ENCODE data around the gene STIP1. TPM values are rescaled to one million over a fixed set of nuclear protein-coding genes. Genes with fewer than 3 reads are reported as not detected.

The STIP1 gene
- total RNA-seq, 1 experiment from 2014 or later, result 338 TPM

DNA sequence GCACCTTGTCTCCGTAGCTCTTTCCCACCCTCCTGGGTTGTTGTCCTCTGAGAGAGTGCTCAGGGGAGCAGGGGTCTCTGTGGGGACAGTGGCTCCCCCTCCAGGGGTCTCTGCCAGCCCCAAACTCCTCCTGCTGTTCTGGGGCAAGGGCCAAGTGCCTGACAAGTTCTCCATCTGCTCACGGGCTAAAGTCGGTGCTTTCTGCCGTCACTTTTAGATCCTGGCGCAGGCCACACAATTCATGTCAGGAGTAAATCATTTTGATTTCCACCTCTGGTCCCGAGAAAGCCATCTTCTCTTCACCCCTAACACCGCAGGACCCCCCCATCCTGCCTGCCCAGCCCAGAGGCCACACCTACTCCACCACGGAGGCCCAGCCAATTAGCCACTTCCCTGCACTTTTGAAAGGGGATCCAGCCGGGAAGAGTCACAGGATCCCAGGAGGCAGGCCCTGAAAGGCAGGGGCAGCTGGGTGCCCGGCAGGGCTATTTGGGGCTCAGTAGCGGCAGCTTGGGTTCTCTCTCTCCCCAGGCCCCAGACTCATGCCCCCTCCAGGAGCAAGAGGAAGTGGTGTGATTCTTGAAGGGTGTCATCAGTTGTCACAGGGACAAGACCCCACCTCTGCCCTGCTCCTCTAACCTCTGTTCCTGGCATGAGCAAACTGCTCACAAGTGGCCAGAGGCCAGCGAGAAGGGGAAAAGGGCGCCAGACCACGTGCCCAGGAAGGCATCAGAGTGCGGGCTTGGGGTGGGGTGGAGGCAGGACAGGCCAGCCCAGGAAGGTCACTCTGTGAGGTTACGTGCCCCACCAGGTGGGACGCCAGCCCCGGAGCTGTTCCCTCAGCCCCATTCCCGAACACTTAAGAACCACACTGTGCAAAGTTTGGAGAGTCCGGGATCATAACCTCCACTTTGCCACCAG is 21.3 kb upstream of the STIP1 start:
- H3K4me1 ChIP-seq (ENCODE audit: insufficient read depth, low read length), result no peaks in the 10 kb centered on the region
- WGBS (ENCODE audit: extremely low coverage, insufficient read length, low lambda C conversion rate), result no CpG with 5 or more reads among the region's 20 CpGs
- no peak overlapping the region for H2BK12ac ChIP-seq (ENCODE audit: insufficient read length, low read depth, low read length)
- no peak overlapping the region for H3K18ac ChIP-seq (ENCODE audit: insufficient read length, low read depth, low read length)
- peak overlapping the region; percentile 5 for H3K4me2 ChIP-seq (ENCODE audit: insufficient read depth, insufficient read length, low read length)
- Mint-ChIP-seq H3K9me3 (no peaks in the 10 kb centered on the region), H3K27ac (no peak overlapping the region), H3K4me3 (peak overlapping the region; percentile 61 to 75), H3K4me1 (peaks cover 10 to 16% of the 10 kb centered on the region in 2 experiments), H3K27me3 (ENCODE audit: low read depth) (peaks cover 18% of the 10 kb centered on the region), H3K36me3 (ENCODE audit: insufficient read depth in 1 of 3, low read depth in 3 of 3) (peaks cover 0 to 10% (median 5%) of the 10 kb centered on the region in 3 experiments; a peak in 3 of 7 replicates)
- H3K79me2 ChIP-seq (ENCODE audit: insufficient read depth, low read length), result no peaks in the 10 kb centered on the region
- no peaks in the 10 kb centered on the region for H3K79me1 ChIP-seq (ENCODE audit: insufficient read depth, low read depth, low read length, poor library complexity, severe bottlenecking)
- no peak overlapping the region for H3K4ac ChIP-seq (ENCODE audit: low read depth, low read length)
- no peak overlapping the region for H2BK5ac ChIP-seq (ENCODE audit: insufficient read length, low read length)
- no peak overlapping the region for H2BK120ac ChIP-seq (ENCODE audit: low read depth, low read length, poor library complexity, severe bottlenecking)
- H3K27me3 ChIP-seq (ENCODE audit: insufficient read depth, low read length), result peaks cover 1% of the 10 kb centered on the region; the same call in 1 of the 2 replicates
- H3K14ac ChIP-seq (ENCODE audit: insufficient read depth, low read length), result no peak overlapping the region
- no peak overlapping the region for H3K23ac ChIP-seq (ENCODE audit: insufficient read length, low read depth, low read length)
- no peak overlapping the region for H2AK5ac ChIP-seq (ENCODE audit: insufficient read length, low read length)
- no peak overlapping the region for H4K5ac ChIP-seq (ENCODE audit: insufficient read length, low read depth, low read length)
- H2BK20ac ChIP-seq (ENCODE audit: low read depth, low read length, poor library complexity, severe bottlenecking), result no peak overlapping the region
- no peak overlapping the region for H3K27ac ChIP-seq (ENCODE audit: insufficient read length, low read depth, low read length)
- no peak overlapping the region for H2BK15ac ChIP-seq (ENCODE audit: low read depth, low read length)
- H3K9ac ChIP-seq (ENCODE audit: extremely low read depth, insufficient read length, low read length), result no peak overlapping the region
- no peaks in the 10 kb centered on the region for H3K9me3 ChIP-seq (ENCODE audit: control insufficient read depth, low read depth, low read length)
- peaks cover 5% of the 10 kb centered on the region for H3K23me2 ChIP-seq (ENCODE audit: insufficient read length, low read depth, low read length, poor library complexity, severe bottlenecking)
- peak; percentile 57 for DNase-seq
- H3K56ac ChIP-seq (ENCODE audit: insufficient read length, low read depth, low read length), result no peak overlapping the region
- no peaks in the 10 kb centered on the region for H4K20me1 ChIP-seq (ENCODE audit: control insufficient read depth, insufficient read depth, insufficient read length)
- no peak overlapping the region for H4K8ac ChIP-seq (replicated peaks; ENCODE audit: insufficient read length, low read depth, low read length)
- H3T11ph ChIP-seq (ENCODE audit: low read length), result no peak overlapping the region
- H4K91ac ChIP-seq (ENCODE audit: insufficient read length, low read depth, low read length), result no peak overlapping the region
- no peak overlapping the region for H2AFZ ChIP-seq (ENCODE audit: low read length)
- TF ChIP-seq, protein P1, sequence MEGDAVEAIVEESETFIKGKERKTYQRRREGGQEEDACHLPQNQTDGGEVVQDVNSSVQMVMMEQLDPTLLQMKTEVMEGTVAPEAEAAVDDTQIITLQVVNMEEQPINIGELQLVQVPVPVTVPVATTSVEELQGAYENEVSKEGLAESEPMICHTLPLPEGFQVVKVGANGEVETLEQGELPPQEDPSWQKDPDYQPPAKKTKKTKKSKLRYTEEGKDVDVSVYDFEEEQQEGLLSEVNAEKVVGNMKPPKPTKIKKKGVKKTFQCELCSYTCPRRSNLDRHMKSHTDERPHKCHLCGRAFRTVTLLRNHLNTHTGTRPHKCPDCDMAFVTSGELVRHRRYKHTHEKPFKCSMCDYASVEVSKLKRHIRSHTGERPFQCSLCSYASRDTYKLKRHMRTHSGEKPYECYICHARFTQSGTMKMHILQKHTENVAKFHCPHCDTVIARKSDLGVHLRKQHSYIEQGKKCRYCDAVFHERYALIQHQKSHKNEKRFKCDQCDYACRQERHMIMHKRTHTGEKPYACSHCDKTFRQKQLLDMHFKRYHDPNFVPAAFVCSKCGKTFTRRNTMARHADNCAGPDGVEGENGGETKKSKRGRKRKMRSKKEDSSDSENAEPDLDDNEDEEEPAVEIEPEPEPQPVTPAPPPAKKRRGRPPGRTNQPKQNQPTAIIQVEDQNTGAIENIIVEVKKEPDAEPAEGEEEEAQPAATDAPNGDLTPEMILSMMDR (conservative IDR thresholded peaks at IDR 0.05), result no peak

All from H9 (cell line).